Liver (tissue), 9 donors: ENCODE results near the gene GPR173. TPM values are rescaled to one million over a fixed set of nuclear protein-coding genes. Genes with fewer than 3 reads are reported as not detected.

Experiments
- DNase-seq: peaks from one replicate; pipeline ENCODE4 v3.0.0-alpha.2; 2017; ENCODE audit warnings: low spot score
- H3K27ac ChIP-seq, 2 donors: one replicate each; pipeline ENCODE4 v1.7.0; 2013; ENCODE audit warnings: inconsistent platforms in 2 of 2, low read length in 2 of 2, control low read depth in 1 of 2, low read depth in 1 of 2, mild to moderate bottlenecking in 1 of 2
- H3K27me3 ChIP-seq, 4 donors: one replicate each; pipeline versions ENCODE4 v1.6.1 to v1.7.0; 2013; ENCODE audit warnings: low read length in 3 of 4, inconsistent platforms in 1 of 4, mild to moderate bottlenecking in 1 of 4, moderate library complexity in 1 of 4; ENCODE audit not compliant: control insufficient read depth in 4 of 4, insufficient read depth in 4 of 4
- H3K36me3 ChIP-seq, 4 donors: one replicate each; pipeline versions ENCODE4 v1.6.1 to v1.7.0; 2013; ENCODE audit warnings: low read length in 3 of 4, mild to moderate bottlenecking in 3 of 4, low read depth in 1 of 4, moderate library complexity in 1 of 4; ENCODE audit not compliant: control insufficient read depth in 4 of 4, insufficient read depth in 3 of 4
- H3K4me1 ChIP-seq, 4 donors: one replicate each; pipeline versions ENCODE4 v1.6.1 to v1.7.0; 2013; ENCODE audit warnings: low read length in 3 of 4, mild to moderate bottlenecking in 3 of 4, moderate library complexity in 1 of 4; ENCODE audit not compliant: control insufficient read depth in 4 of 4, insufficient read depth in 4 of 4
- H3K4me3 ChIP-seq, 3 donors: one replicate each; pipeline versions ENCODE4 v1.6.1 to v1.7.0; 2013; ENCODE audit warnings: low read length in 3 of 3, control low read depth in 1 of 3, low read depth in 1 of 3, mild to moderate bottlenecking in 1 of 3
- H3K9ac ChIP-seq, 2 donors: one replicate each; pipeline ENCODE4 v1.7.0; 2013; ENCODE audit warnings: low read length in 2 of 2, mild to moderate bottlenecking in 2 of 2, moderate library complexity in 2 of 2, control low read depth in 1 of 2, low read depth in 1 of 2
- H3K9me3 ChIP-seq, 4 donors: one replicate each; pipeline versions ENCODE4 v1.6.1 to v1.7.0; 2013; ENCODE audit warnings: low read length in 3 of 4; ENCODE audit not compliant: control insufficient read depth in 4 of 4
- ATF3 ChIP-seq: IDR thresholded peaks from 2 replicates; pipeline ENCODE4 v1.6.1; 2016; ENCODE audit warnings: antibody characterized with exemption
- EGR1 ChIP-seq, 2 donors: IDR thresholded peaks; 2 replicates each; pipeline ENCODE4 v1.6.1; 2016 to 2018; ENCODE audit warnings: antibody characterized with exemption in 2 of 2, low read depth in 2 of 2
- FOXA1 ChIP-seq: IDR thresholded peaks from 2 replicates; pipeline ENCODE4 v1.6.1; 2016; ENCODE audit warnings: antibody characterized with exemption
- GABPA ChIP-seq, 2 donors: IDR thresholded peaks in 1 of 2; conservative IDR thresholded peaks in 1 of 2; 2 replicates each; pipeline ENCODE4 v1.6.1; 2016; ENCODE audit warnings: antibody characterized with exemption in 2 of 2, mild to moderate bottlenecking in 1 of 2, moderate library complexity in 1 of 2
- HNF4A ChIP-seq, 2 donors: conservative IDR thresholded peaks; 2 replicates each; pipeline ENCODE4 v1.6.1; 2016; ENCODE audit warnings: antibody characterized with exemption in 2 of 2, mild to moderate bottlenecking in 2 of 2
- HNF4G ChIP-seq: IDR thresholded peaks from 2 replicates; pipeline ENCODE4 v1.6.1; 2016; ENCODE audit warnings: antibody characterized with exemption
- JUND ChIP-seq, 2 donors: IDR thresholded peaks; 2 replicates each; pipeline ENCODE4 v1.6.1; 2016; ENCODE audit warnings: antibody characterized with exemption in 2 of 2
- MAX ChIP-seq: IDR thresholded peaks from 2 replicates; pipeline ENCODE4 v1.6.1; 2016; ENCODE audit warnings: antibody characterized with exemption
- NR2F2 ChIP-seq: IDR thresholded peaks from 2 replicates; pipeline ENCODE4 v1.6.1; 2016; ENCODE audit warnings: antibody characterized with exemption
- RAD21 ChIP-seq, 2 donors: IDR thresholded peaks; 2 replicates each; pipeline ENCODE4 v1.6.1; 2016; ENCODE audit warnings: antibody characterized with exemption in 2 of 2, mild to moderate bottlenecking in 2 of 2
- REST ChIP-seq: IDR thresholded peaks from 2 replicates; pipeline ENCODE4 v1.6.1; 2016; ENCODE audit warnings: antibody characterized with exemption, mild to moderate bottlenecking
- RXRA ChIP-seq, 2 donors: IDR thresholded peaks; 2 replicates each; pipeline ENCODE4 v1.6.1; 2017 to 2018; ENCODE audit warnings: antibody characterized with exemption in 2 of 2, mild to moderate bottlenecking in 1 of 2
- SP1 ChIP-seq: IDR thresholded peaks from 2 replicates; pipeline ENCODE4 v1.6.1; 2018; ENCODE audit warnings: antibody characterized with exemption, mild to moderate bottlenecking
- TAF1 ChIP-seq: conservative IDR thresholded peaks from 2 replicates; pipeline ENCODE4 v1.6.1; 2016; ENCODE audit warnings: antibody characterized with exemption, mild to moderate bottlenecking
- YY1 ChIP-seq: IDR thresholded peaks from 2 replicates; pipeline ENCODE4 v1.6.1; 2016; ENCODE audit warnings: antibody characterized with exemption, mild to moderate bottlenecking
- ZBTB33 ChIP-seq: IDR thresholded peaks from 2 replicates; pipeline ENCODE4 v1.6.1; 2016; ENCODE audit warnings: antibody characterized with exemption
- WGBS: extraction: QIAGEN DNeasy Blood & Tissue Kit; methylation state at CpG from one replicate; pipeline ENCODE4 v1.1.7; 2013; 5-methylcytosine and 5-hydroxymethylcytosine counted together
- polyA plus RNA-seq, 2 donors: library from polyadenylated mRNA; stranded (reverse) in 1 of 2; unstranded in 1 of 2; fragments of 200-250 nt in 1 of 2; fragments of >200 nt in 1 of 2; fragmentation: Nextera tagmentation in 1 of 2; extraction: Ambion mirVana in 1 of 2; gene quantifications; one replicate each; pipeline versions ENCODE4 v1.2.1 to v1.2.3, GENCODE V29; 2013 to 2015
- total RNA-seq, 2 donors: library from RNA; depleted of rRNA; stranded (reverse); fragments of >200 nt; gene quantifications; one replicate each; pipeline ENCODE4 v1.2.3, GENCODE V29; 2014
- TF ChIP-seq, protein P1 (sequence below): fragments of 150-350 bp; IDR thresholded peaks from 2 replicates; pipeline ENCODE4 v1.5.1; 2017; ENCODE audit warnings: improper control_type of control experiment, low read depth, low read length; ENCODE audit not compliant: missing input control
- donor health status: healthy.
- donor health status: healthy.
- donor health status: healthy.
- donor health status: healthy.
- donor health status: healthy.

GPR173 gene
- total and polyA plus RNA-seq, 4 donors = 0.07 to 0.61 (median 0.25) TPM; not detected in 1

- H3K9ac ChIP-seq = no peak overlapping the region
- no peaks in the 10 kb centered on the region for H3K9me3 ChIP-seq
- no peak for TF ChIP-seq NR2F2
- TF ChIP-seq EGR1 (IDR thresholded peaks at IDR 0.05; ENCODE audit: low read depth in 2 of 2) = no peak
- no peak for TF ChIP-seq HNF4A (conservative IDR thresholded peaks at IDR 0.05)
- no peak for TF ChIP-seq RAD21 (IDR thresholded peaks at IDR 0.05)
- no peak for TF ChIP-seq ZBTB33
- no peak for TF ChIP-seq REST
- TF ChIP-seq GABPA (IDR thresholded peaks at IDR 0.05 in 1 of 2, conservative IDR thresholded peaks at IDR 0.05 in 1 of 2) = no peak
- no peak for TF ChIP-seq FOXA1
- no peak for TF ChIP-seq SP1
- TF ChIP-seq, protein P1, sequence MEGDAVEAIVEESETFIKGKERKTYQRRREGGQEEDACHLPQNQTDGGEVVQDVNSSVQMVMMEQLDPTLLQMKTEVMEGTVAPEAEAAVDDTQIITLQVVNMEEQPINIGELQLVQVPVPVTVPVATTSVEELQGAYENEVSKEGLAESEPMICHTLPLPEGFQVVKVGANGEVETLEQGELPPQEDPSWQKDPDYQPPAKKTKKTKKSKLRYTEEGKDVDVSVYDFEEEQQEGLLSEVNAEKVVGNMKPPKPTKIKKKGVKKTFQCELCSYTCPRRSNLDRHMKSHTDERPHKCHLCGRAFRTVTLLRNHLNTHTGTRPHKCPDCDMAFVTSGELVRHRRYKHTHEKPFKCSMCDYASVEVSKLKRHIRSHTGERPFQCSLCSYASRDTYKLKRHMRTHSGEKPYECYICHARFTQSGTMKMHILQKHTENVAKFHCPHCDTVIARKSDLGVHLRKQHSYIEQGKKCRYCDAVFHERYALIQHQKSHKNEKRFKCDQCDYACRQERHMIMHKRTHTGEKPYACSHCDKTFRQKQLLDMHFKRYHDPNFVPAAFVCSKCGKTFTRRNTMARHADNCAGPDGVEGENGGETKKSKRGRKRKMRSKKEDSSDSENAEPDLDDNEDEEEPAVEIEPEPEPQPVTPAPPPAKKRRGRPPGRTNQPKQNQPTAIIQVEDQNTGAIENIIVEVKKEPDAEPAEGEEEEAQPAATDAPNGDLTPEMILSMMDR = no peak
- no peak for TF ChIP-seq HNF4G
- no peak for TF ChIP-seq RXRA (IDR thresholded peaks at IDR 0.05)
- TF ChIP-seq TAF1 = no peak
- TF ChIP-seq YY1 = no peak
- no peak for TF ChIP-seq MAX
- TF ChIP-seq ATF3 = no peak
- no peak for TF ChIP-seq JUND (IDR thresholded peaks at IDR 0.05)
- peaks cover 0 to under 1% (median 0%) of the 10 kb centered on the region in 4 donors for H3K36me3 ChIP-seq
- no peak overlapping the region for H3K27ac ChIP-seq
- no peaks in the 10 kb centered on the region for H3K27me3 ChIP-seq
- WGBS = 99% methylated on average over 2 of the region's 2 CpGs
- H3K4me1 ChIP-seq = no peaks in the 10 kb centered on the region
- DNase-seq = no peak
- H3K4me3 ChIP-seq = no peak overlapping the region
Measured at GRCh38 chrX:53126377-53126776, 77.8 kb downstream of the GPR173 start.
